G401 (cell line): ENCODE measurements around the gene POLR2J2. TPM values are rescaled to one million over a fixed set of nuclear protein-coding genes. Genes with fewer than 3 reads are reported as not detected.
"Not testable (repeated sequence)": the region's sequence is repeated elsewhere in the genome, so short reads cannot be mapped to it uniquely, and the experiment has no call there.

Source experiments
- DNase-seq: peaks from one replicate; pipeline ENCODE4 v3.0.0-alpha.2; 2015; ENCODE audit warnings: low spot score
- in situ Hi-C: cut with HindIII; loops from 2 replicates; pipeline ENCODE4 v1.10.0; 2016; ENCODE audit warnings: low sequenced_read_pairs, mixed read lengths
- total RNA-seq: library from RNA; depleted of rRNA; stranded (reverse); fragments of >200 nt; shearing (Covaris generic); gene quantifications from 2 replicates; pipeline ENCODE4 v1.2.3, GENCODE V29; 2014; rRNA removed

The POLR2J2 gene
- total RNA-seq: 0.37 TPM in 1 of 2 replicates, not detected in the other

GRCh38 chr7:102671166-102671955 is at the start of gene POLR2J2:
TSS of gene POLR2J2 (minus strand) at chr7:102671663. CDS start at chr7:102671601, 62 bp downstream.
- DNase-seq, in situ Hi-C loops: not testable (repeated sequence)

- DNase-seq, in situ Hi-C loops: not testable (repeated sequence)
These were observed 47.0 kb upstream of the POLR2J2 start for GRCh38 chr7:102718491-102718890.

- DNase-seq, in situ Hi-C loops: not testable (repeated sequence)
These were observed 44.3 kb upstream of the POLR2J2 start for GRCh38 chr7:102715718-102716117.

GRCh38 chr7:102714774-102715522 is 43.5 kb upstream of the POLR2J2 start:
- DNase-seq, in situ Hi-C loops: not testable (repeated sequence)

- in situ Hi-C loops: not testable (repeated sequence)
These were observed 42.2 kb upstream of the POLR2J2 start for GRCh38 chr7:102713691-102714080.

GRCh38 chr7:102713011-102713690 is 41.7 kb upstream of the POLR2J2 start:
- DNase-seq, in situ Hi-C loops: not testable (repeated sequence)

More at GRCh38 chr7:102713691-102714080, 42.2 kb upstream of the POLR2J2 start:
- DNase-seq: not testable (repeated sequence)

GRCh38 chr7:102698962-102699750 is 27.7 kb upstream of the POLR2J2 start:
- DNase-seq, in situ Hi-C loops: not testable (repeated sequence)

GRCh38 chr7:102697642-102698512 is 26.4 kb upstream of the POLR2J2 start:
- in situ Hi-C loops, DNase-seq: not testable (repeated sequence)

GRCh38 chr7:102696009-102696408 is 24.5 kb upstream of the POLR2J2 start:
- in situ Hi-C loops, DNase-seq: not testable (repeated sequence)

GRCh38 chr7:102695033-102695552 is 23.6 kb upstream of the POLR2J2 start:
- DNase-seq, in situ Hi-C loops: not testable (repeated sequence)

GRCh38 chr7:102694008-102694407 is 22.5 kb upstream of the POLR2J2 start:
- in situ Hi-C loops, DNase-seq: not testable (repeated sequence)

GRCh38 chr7:102690602-102691001 is 19.1 kb upstream of the POLR2J2 start:
- DNase-seq, in situ Hi-C loops: not testable (repeated sequence)

GRCh38 chr7:102689436-102690282 is 18.2 kb upstream of the POLR2J2 start:
- DNase-seq, in situ Hi-C loops: not testable (repeated sequence)

- in situ Hi-C loops, DNase-seq: not testable (repeated sequence)
These were observed 17.0 kb upstream of the POLR2J2 start for GRCh38 chr7:102688299-102689036.

GRCh38 chr7:102682560-102682959 is 11.1 kb upstream of the POLR2J2 start:
- in situ Hi-C loops, DNase-seq: not testable (repeated sequence)

GRCh38 chr7:102680780-102681179 is 9.3 kb upstream of the POLR2J2 start:
- in situ Hi-C loops: not testable (repeated sequence)

More at GRCh38 chr7:102680780-102681179, 9.3 kb upstream of the POLR2J2 start:
- DNase-seq: not testable (repeated sequence)
